SK-MEL-5 (cell line): ENCODE results near the gene LECT2. TPM values are rescaled to one million over a fixed set of nuclear protein-coding genes. Genes with fewer than 3 reads are reported as not detected.

Experiments used
- DNase-seq: peaks from one replicate; pipeline ENCODE4 v3.0.0-alpha.2; 2016; ENCODE audit warnings: low read depth, low spot score
- in situ Hi-C: cut with HindIII; loops from 2 replicates; pipeline ENCODE4 v1.10.0; 2016; ENCODE audit warnings: low sequenced_read_pairs, high pct_unique_total_duplicates, low pct_unique_long_range_greater_than_20kb
- total RNA-seq: library from RNA; depleted of rRNA; stranded (reverse); fragments of >200 nt; shearing (Covaris generic); gene quantifications from 2 replicates; pipeline ENCODE4 v1.2.3, GENCODE V29; 2014

LECT2 gene
- total RNA-seq, 1 experiment from 2014 or later = not detected

DNA sequence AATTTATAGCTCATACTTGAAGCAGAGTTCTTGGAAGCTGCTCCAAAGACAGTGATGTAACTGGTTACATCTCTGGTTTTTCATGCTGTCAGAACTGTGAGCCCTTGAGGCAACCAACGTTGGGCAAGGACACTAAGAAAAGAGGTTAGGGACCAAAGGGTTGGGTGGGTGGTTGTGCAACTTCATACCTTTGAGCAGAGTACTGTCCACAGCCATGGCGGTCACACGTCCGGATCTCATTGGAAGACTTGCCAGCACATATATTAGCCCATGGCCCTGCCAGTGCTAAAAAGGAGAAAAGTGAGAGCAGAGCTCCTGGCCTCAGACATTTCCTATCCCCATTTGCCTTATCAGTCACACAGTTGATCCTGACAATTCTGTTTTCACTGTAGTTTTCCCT, 2.1 kb downstream of the LECT2 start:
- in situ Hi-C loops = no loop called here
- no peak for DNase-seq

DNA sequence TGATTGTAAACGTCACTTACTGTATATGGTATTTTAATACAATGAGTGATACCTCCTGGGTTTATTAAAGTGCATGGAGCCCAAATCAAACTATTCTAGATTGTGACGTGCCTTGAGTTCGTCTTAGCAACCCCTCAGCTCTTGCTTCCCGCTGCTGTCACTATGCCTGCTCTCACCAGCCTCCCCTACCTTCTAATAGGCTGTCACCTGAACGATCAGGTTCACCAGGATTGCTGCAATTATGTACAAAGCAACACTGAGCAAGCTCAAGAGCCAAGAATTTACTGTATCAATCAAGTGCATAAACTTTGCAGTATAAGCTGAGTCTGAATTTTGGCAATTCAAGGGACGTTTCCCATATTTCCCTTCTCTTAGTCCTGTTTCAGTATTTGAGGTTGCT, 3.0 kb downstream of the LECT2 start:
- in situ Hi-C loops = no loop called here
- DNase-seq = no peak

DNA sequence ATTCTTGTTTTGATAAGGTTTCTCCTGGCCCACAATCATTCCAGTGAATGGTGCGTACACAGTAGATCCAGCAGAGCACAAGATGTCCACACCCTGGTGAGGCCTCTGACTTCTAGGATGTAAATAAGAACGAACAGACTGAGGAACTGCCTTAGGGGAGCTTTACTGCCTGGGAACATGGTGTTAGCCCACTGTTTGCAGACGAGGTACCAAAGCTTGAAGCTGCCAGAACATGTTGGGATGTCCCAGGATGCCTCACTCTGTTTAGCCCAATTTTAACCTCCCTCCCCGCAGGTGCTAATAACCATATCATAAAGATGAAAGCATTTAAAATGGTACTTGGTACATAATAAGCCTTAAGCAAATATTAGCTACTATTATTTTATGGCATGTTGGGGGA, 3.5 kb downstream of the LECT2 start:
- in situ Hi-C loops = no loop called here
- DNase-seq = no peak

DNA sequence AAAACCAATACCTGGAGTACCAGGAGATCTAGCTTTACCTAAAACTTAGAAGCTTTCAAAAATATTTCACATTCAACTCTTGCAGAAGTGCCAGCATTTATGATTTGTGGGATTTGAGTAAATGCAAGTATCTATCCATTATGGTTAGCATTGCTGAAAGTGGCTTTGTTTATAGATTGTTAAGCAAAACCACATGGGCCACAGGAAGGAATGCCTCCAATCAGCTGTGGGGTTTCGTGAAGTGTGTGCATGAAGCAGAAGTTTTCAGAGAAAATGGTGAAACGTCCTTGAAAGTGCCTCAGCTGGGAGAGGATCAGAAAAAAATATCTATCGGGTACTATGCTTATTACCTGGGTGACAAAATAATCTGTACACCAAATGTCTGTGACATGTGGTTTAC, 4.2 kb downstream of the LECT2 start:
- no peak for DNase-seq
- in situ Hi-C loops = no loop called here

DNA sequence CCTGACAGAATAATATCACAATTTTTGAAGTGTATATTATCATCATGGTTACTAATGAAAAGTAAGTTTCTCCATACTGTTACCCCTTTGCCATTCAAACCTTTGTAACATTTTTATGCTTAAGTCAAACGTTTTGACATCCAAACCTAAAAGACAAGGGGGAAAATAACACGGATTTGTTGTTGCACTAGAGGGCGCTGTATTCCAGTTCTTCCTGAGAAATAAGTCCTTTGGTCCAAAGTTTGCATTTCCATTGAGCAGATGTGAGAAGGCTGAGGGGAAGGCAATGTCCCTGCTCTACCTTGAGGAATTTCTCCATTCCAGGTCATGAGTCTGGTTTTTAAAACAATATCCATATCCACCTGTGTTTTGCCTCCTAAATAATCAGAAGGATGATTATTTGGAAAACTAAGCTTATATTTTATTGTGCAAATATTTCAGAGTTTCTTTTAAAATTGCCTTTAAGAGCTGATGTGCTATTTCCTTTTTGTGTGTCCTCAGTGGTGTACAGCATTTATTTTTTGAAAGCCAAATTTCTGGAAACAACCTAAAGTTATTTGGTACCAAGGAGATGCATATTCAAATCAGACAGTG, 9.7 kb downstream of the LECT2 start:
- DNase-seq = peak; percentile 87
- in situ Hi-C loops = no loop called here

DNA sequence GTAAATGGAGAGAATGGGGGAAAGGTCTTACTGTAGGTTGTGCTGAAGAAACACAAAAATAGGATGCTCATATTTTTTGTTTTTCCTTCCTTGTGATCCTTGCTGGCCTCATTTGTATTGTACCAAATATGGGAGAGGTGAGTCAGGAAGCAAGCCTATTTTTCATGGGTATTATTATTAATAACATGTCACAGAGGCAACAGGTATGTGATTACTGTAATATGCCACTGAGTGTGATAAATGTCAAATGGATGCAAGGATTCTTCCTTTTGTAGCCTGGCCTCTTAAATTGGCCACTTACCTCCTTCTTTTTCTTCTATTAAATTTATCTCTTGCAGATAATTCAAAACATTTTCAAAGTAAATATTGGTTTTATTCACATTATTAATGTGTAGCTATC, 10.2 kb downstream of the LECT2 start:
- no peak for DNase-seq
- in situ Hi-C loops = no loop called here

DNA sequence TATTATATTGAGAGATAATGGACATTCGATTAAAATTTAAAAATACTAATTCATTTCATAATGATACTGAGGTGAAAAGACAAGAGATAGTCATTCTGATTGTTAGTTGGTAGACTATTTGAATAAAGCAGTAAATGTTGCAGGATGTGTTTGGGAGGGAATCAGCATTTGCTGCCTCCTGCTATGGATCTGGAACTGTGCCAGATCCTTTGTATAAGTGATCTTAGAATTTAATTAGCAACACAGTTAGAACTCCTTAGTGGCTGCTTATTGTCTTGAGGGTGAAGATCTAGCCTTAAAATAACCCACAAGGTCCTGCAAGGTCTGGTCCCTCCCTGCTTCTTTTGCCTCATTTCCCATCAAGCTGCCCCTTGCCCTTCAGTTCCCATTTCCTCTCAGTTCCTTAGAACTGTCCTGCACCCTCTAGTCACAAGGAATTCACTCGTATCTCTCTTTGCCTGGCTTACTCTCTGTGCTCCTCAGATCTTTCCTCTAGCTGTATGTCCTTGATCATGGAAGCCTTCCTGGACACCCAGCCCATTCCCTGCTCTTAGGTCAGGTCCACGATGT, 12.5 kb downstream of the LECT2 start:
- in situ Hi-C loops = no loop called here
- DNase-seq = no peak

DNA sequence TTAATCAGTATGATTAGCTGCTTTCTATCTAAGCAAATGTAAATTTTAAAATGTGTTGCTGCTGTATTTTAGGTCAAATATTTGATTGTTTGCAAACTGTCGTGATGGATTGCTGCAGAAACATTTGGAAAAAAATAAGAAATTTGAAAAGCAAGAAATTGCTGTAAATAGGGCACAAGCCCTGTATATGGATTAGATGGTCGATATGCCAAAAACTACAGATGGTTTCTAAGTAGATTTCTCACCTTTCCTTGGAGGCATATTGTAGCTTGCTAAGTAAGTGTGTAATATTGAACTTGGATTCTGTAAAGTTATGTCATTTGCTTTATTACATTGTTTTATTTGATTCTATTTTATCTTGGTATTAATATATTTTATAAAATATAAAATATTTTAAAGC, 13.1 kb downstream of the LECT2 start:
- in situ Hi-C loops = no loop called here
- DNase-seq = no peak

DNA sequence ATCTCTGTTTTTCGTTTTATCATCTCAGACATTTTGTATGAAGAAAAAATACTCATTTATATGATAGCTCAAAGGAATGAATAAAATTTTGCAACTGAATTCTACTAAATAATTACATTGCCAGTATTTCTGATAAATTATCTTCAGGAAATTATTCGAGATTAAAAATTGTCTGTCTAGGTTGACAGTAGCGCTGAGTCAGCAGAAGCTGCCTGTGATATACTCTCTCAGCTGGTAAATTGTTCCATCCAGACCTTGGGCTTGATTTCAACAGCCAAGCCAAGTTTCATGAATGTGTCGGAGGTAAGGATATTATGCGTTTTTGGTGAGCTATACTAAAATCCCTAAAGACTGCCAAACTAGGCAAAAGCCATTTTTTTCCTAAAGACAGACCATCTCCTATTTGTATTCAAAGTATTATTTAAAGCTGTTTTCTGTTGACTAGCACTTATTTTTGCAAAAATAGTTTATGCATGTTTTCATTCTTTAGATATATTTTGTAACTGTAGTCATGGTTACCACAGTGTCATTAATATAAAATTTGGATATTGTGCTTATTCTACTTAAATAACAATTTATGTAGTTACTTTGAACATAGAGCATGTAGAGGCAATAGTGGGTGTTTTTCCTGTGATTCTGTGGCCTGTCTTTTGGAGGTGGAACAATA, 17.4 kb downstream of the LECT2 start:
- in situ Hi-C loops = no loop called here
- no peak for DNase-seq

DNA sequence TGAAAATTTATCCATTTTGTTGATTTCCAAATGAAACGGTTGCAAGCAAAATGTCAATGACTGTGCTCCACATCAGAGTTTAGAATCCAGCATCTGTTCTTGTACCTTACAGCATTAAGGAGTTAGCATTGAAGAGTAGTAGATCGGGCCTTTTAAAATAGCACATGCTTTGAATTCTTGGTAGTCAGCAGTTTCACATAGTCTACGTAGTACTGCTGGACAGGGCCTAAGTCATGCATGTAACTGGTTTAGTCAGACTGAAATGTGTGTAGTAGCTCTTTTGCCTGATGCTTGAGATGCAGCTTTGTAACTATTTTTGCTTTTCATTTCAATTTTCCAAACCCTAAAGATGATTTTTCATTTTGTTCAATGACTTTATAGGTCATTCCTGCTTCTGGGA, 19.8 kb downstream of the LECT2 start:
- in situ Hi-C loops = no loop called here
- peak; percentile 8 for DNase-seq

DNA sequence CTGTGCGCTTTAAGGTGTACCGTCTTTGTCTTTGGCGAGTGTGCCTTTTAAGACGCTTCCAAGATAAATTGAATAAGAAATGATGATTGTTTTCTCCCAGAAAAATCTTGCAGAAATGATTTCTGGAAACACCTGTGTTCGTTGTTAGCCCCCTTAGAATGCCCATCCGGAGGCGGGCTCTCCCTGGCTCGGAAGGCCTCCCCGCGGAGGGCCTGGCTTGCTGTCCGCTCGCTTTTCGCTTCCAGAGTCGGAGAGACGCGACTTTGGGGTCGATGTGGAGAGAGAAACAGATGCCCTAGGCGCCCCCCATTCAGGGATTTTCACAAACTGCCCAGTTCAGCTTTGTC, 23.9 kb downstream of the LECT2 start:
- DNase-seq = no peak
- in situ Hi-C loops = no loop called here

DNA sequence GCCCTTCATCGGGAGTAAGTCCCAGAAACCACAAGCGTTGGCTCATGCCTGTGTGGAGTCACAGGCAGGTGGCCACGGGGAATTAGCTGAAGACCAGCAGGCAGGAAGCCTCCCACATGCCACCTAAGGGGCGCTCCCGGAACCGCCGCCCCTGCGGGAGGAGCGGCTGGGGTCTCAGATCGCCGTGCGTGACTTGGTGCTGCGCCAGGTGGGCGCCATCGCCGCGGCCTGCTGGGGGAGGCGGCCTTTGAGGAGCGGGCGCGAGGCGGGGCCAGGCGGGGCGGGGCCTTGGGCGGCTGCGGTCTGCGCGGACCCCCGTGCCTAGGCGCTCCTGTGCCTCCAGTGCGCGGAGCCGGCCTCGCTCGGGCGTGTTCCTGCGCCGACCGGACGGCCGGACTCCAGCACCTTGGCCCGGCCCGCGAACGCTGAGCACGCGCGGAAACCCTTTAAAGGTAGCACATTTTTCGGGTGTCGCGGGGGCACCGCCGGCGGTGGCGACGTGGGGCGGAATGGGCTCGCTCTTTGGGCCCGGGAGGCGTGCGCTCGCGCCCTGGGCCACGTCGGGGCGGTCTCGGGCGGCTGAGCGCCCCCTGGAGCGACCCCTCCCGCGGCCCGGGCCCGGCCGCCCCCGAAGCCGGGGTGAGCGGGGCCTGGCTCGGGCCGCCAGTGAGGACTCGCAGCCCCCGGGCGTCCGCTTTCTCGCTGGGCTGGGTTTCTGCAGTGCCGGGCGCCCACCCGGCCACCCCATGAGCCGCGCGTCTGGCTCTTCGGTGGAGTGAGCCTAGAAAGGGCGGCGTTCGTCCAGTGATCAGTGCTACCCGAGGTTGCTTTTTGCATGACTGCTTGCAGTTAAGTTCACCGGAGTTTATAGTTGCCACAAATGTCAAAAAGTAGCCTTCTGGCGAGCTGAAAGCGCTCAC, 24.5 kb downstream of the LECT2 start:
- DNase-seq = no peak
- in situ Hi-C loops = no loop called here

DNA sequence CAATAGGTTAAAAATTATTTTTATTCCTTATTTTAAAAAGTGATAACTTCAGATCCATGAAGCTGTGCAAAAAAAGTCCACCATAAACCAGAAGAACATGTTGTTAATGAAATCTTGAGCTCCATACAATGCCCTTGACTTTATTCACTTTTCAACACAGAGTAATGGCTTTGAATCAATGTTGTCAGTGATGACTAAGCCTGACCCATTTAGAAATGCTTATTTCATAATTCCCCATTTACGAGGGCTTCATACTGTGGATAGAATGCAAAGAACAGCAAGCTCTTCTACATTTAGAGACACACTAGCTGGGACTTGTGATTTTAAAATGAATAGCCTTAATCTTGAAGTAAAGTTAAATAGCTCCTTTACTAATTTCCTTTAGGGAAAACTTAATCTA, 33.4 kb downstream of the LECT2 start:
- in situ Hi-C loops = no loop called here
- DNase-seq = no peak

DNA sequence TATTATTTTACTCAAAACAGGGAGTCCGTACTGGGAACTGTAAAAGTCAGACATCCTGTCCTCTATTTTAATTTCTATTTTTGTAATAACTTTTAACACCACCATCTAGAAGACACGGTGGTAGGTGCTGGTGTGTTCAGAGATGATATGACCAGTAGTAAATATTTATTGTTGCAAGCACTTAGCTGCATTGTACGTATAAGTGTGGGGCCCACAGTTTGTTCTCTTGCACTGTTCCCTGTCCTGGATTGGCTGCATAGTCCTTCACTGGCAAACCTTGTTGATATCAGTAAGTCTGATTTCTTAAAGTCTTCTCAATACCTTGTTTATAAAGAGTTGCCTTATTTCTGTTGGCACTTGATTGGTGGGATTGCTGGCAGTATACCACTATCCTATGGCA, 34.6 kb downstream of the LECT2 start:
- in situ Hi-C loops = no loop called here
- DNase-seq = no peak

DNA sequence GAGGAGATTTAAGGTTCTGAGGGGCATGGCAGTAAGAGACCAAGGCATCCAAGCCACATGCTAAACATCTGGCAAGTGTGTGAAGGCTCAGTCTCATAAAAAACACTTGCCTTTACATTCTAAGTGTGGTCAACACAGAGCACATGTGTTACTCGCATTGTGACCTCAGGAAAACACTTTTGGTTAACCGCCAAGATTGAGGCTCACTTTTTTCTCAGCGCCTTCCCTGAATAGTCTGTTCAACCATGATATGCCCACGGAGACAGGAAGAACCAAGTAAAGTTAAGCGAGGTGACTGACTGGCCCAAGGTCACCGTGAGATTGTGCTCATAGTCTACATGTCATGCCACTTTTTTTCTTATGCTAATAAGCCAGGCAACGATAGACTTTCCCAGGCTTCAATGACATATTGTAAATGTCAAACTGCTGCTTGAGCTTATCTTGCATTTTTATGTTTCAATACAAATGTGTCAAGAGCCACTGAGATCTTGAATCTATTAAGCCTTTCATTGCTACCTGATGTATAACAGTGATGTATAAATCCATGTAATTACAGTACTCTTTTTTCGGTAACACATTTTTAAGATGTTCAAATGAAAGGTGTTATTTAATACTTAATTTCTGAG, 38.0 kb downstream of the LECT2 start:
- in situ Hi-C loops = no loop called here
- DNase-seq = no peak

DNA sequence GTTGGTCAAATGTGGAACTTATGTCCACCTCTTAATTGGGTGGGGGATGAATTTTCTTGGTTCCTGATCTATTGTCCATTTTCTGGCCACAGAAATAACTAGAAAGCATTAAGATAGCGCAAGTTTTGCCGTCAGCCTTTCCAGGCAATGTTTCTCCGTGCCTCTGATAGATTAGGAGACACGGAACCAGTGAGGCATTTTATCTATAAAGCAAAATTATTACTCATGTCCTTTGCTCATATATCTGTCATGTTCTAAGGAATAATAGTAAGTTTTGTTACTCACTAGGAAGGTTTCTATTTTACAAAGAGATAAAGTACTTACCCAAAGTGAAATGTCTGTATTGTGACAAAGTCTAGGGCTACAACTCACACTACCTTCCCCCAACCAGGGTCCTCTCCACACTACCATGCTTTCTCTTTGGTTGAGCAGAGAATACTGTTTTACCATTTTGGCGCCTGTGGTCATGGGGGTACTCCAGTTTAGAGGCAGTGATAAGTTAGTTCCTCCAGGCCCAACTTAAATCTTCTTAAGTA, 39.2 kb downstream of the LECT2 start:
- in situ Hi-C loops = no loop called here
- DNase-seq = no peak

DNA sequence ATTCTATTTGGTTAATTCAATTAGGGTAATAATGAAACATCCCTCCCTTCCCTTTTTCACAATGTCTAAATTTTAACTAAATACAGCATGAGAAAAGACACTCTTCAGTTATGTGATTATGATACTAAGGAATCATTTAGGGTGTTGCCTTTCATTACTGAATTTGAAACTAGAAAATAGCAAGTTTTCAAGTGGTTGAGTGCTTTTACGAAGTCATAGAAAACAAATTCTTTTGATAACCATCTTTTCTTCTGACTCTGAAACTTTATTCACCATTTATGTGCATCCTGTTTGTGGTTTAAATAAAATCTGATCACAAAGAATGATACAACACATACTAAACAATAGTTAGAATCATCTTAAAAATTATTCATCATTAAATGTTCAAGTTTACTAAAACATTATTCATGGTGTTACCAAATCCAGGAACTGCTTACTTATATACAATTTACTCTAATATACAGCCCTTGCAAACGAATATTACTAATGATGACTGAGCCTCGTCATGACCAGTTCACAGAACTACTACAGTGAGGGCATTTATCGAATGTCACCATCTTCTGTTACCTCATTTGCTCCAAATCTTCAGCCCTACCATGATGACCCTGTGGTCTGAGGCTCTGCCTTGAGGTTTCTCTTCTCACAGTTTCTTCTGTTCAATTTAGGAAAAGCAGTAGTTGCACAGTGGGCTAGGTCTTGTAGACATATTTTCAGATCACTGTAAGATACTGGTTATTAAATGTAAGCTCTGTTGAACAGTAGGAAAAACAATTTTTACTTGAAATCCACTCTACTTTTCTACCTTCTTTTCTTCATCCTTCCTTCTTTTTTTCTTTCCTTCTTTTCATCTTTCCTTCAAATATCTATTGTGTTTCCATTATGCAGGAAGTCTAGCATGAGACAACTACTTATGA, 40.8 kb downstream of the LECT2 start:
- DNase-seq = peak; percentile 2
- in situ Hi-C loops = no loop called here
